Measurements from ENCODE around the gene WRAP73.

WRAP73 gene

DNA sequence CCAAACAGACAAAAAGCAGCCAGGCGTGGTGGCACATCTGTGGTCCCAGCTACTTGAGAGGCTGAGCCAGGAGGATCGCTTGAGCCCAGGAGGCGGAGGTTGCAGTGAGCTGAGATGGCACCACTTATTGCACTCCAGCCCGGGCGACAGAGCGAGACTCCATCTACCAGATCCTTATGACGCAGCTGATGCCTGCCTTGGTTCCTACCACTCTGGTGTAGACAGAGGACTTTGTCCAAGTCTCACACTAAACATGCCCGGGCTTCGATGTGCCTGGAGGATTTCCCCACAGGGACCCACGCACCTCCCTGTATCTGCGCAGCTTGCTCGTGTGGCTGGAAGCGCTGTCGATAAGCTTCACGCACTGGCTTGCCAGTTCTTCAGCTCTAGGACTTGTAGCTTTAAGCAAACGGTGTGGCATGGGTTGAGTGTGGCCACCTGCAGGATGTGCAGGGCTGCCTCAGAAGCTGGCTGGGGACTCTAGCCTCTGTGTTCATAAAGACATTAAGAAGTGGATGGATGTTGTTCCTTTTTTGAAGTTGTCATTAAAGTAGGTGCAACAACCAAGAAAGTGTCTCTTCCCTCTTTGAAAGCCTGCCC lies 20.2 kb downstream of the WRAP73 start:
- H3K27ac ChIP-seq (ENCODE audit: low read length, poor library complexity, severe bottlenecking), result no peak overlapping the region
- H2BK12ac ChIP-seq (ENCODE audit: low read length in 2 of 2), result no peak overlapping the region
- H2BK5ac ChIP-seq (ENCODE audit: low read depth, low read length, poor library complexity, severe bottlenecking), result no peak overlapping the region
- no peak overlapping the region for H3K4me2 ChIP-seq (ENCODE audit: low read length, poor library complexity, severe bottlenecking)
- H3K79me1 ChIP-seq (replicated peaks; ENCODE audit: low read length, poor library complexity, severe bottlenecking), result peaks cover 20% of the 10 kb centered on the region
- peaks cover 69 to 74% of the 10 kb centered on the region in 2 experiments for H3K36me3 ChIP-seq (ENCODE audit: control insufficient read depth in 1 of 2, insufficient read depth in 2 of 2, low read depth in 1 of 2, low read length in 2 of 2)
- H3K14ac ChIP-seq (ENCODE audit: low read length in 2 of 2), result no peak overlapping the region
- H2AFZ ChIP-seq (ENCODE audit: low read depth, low read length), result no peak overlapping the region
- no peak overlapping the region for H3K4ac ChIP-seq (ENCODE audit: low read depth in 1 of 2, low read length in 2 of 2)
- no peak overlapping the region for H3K9ac ChIP-seq (ENCODE audit: low read length)
- no peak for DNase-seq
- H4K8ac ChIP-seq (ENCODE audit: low read length), result no peak overlapping the region
- no peak overlapping the region for H3K23ac ChIP-seq (ENCODE audit: low read length in 2 of 2)
- no peak overlapping the region for H2BK15ac ChIP-seq (ENCODE audit: low read depth, poor library complexity, severe bottlenecking)
- H3K18ac ChIP-seq (ENCODE audit: low read depth in 1 of 2, low read length in 2 of 2), result no peak overlapping the region
- no peaks in the 10 kb centered on the region for H3K27me3 ChIP-seq (ENCODE audit: control insufficient read depth in 1 of 2, insufficient read depth in 1 of 2, low read length in 2 of 2)
- no peaks in the 10 kb centered on the region for H3K4me1 ChIP-seq (ENCODE audit: control insufficient read depth, insufficient read depth, low read depth, low read length)
- WGBS, result 97% methylated on average over 16 of the region's 16 CpGs
- no peak overlapping the region for H2AK5ac ChIP-seq (ENCODE audit: low read length, severe bottlenecking)
- H4K91ac ChIP-seq (ENCODE audit: low read length), result no peak overlapping the region
- no peak overlapping the region for H2BK120ac ChIP-seq (ENCODE audit: low read depth, low read length)
- no peak overlapping the region for H3K4me3 ChIP-seq (ENCODE audit: insufficient read depth in 1 of 2, low read depth in 1 of 2, low read length in 2 of 2)
- no peaks in the 10 kb centered on the region for H3K9me3 ChIP-seq (ENCODE audit: control insufficient read depth, low read length)

DNA sequence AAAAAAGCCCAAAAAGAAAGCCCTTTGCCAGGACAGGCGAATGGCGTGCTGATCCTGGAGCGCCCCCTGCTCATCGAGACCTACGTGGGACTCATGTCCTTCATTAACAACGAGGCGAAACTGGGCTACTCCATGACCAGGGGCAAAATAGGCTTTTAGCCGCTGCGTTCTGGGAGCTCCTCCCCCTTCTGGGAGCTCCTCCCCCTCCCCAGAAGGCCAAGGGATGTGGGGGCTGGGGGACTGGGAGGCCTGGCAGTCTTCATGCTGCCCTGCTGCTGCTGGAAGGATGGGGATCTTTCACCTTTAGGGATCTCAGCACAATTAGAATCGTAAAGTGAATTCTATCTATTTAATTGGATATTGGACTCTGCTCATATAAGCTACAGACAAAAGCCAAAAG lies 21.5 kb downstream of the WRAP73 start:
- no peak overlapping the region for H4K8ac ChIP-seq (ENCODE audit: low read length)
- peaks cover 7% of the 10 kb centered on the region for H3K4me1 ChIP-seq (ENCODE audit: control insufficient read depth, insufficient read depth, low read depth, low read length)
- WGBS, result 88% methylated on average over 10 of the region's 10 CpGs

DNA sequence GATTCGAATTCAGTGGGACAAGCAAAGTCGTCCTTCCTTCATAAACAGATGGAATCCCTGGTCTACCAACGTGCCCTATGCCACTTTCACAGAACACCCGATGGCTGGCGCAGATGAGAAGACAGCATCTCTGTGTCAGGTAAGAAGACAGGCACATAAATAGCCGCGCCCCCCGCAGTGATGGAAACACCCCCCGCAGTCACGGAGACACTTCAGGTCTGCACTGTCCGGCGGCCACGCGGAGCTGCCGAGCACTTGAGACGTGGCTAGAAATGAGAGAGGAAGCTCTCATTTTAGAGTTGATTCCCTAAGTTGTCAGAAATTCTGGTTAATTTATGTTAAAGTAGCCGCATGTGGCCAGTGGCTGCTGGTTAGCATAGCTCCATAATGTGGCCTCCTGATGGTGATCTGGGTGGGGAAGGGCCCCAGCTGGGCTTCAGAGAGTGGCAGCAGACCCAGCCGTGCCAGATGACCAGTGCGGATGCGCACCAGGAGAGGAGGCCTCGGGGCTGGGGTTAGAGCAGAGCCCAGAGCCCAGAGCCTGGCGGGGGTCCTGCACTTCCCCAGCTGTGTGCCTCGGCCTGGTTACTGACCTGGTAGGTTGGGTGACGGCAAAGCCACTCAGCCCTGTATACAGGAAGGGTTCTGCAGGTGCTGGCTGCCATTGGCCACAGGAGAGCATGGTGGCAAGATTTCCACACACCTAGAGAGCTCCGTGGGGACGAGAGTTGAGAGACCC lies 22.2 kb downstream of the WRAP73 start:
- no peak overlapping the region for H3K4me3 ChIP-seq (ENCODE audit: insufficient read depth in 1 of 2, low read depth in 1 of 2, low read length in 2 of 2)
- no peak overlapping the region for H2BK15ac ChIP-seq (ENCODE audit: low read depth, poor library complexity, severe bottlenecking)
- no peak overlapping the region for H3K9ac ChIP-seq (ENCODE audit: low read length)
- H2BK5ac ChIP-seq (ENCODE audit: low read depth, low read length, poor library complexity, severe bottlenecking), result no peak overlapping the region
- peaks cover 35% of the 10 kb centered on the region for H3K79me1 ChIP-seq (replicated peaks; ENCODE audit: low read length, poor library complexity, severe bottlenecking)
- no peak overlapping the region for H3K14ac ChIP-seq (ENCODE audit: low read length in 2 of 2)
- H3K23ac ChIP-seq (ENCODE audit: low read length in 2 of 2), result peak overlapping the region in 1 of 2 experiments; percentile 35
- no peak overlapping the region for H3K27ac ChIP-seq (ENCODE audit: low read length, poor library complexity, severe bottlenecking)
- no peak overlapping the region for H4K8ac ChIP-seq (ENCODE audit: low read length)
- H3K4me1 ChIP-seq (ENCODE audit: control insufficient read depth, insufficient read depth, low read depth, low read length), result peaks cover 11% of the 10 kb centered on the region
- H3K36me3 ChIP-seq (ENCODE audit: control insufficient read depth in 1 of 2, insufficient read depth in 2 of 2, low read depth in 1 of 2, low read length in 2 of 2), result peaks cover 50 to 54% of the 10 kb centered on the region in 2 experiments
- H2BK12ac ChIP-seq (ENCODE audit: low read length in 2 of 2), result no peak overlapping the region
- no peak overlapping the region for H3K4me2 ChIP-seq (ENCODE audit: low read length, poor library complexity, severe bottlenecking)
- no peak overlapping the region for H3K18ac ChIP-seq (ENCODE audit: low read depth in 1 of 2, low read length in 2 of 2)
- H2BK120ac ChIP-seq (ENCODE audit: low read depth, low read length), result no peak overlapping the region
- WGBS, result 96% methylated on average over 26 of the region's 26 CpGs
- H2AFZ ChIP-seq (ENCODE audit: low read depth, low read length), result no peak overlapping the region
- no peaks in the 10 kb centered on the region for H3K27me3 ChIP-seq (ENCODE audit: control insufficient read depth in 1 of 2, insufficient read depth in 1 of 2, low read length in 2 of 2)
- no peak for DNase-seq
- H3K4ac ChIP-seq (ENCODE audit: low read depth in 1 of 2, low read length in 2 of 2), result no peak overlapping the region
- H2AK5ac ChIP-seq (ENCODE audit: low read length, severe bottlenecking), result no peak overlapping the region
- H4K91ac ChIP-seq (ENCODE audit: low read length), result no peak overlapping the region
- no peaks in the 10 kb centered on the region for H3K9me3 ChIP-seq (ENCODE audit: control insufficient read depth, low read length)

More for the DNA sequence above, 21.5 kb downstream of the WRAP73 start:
- Histone ChIP-seq H3K4me3 (ENCODE audit: insufficient read depth in 1 of 2, low read depth in 1 of 2, low read length in 2 of 2) (no peak overlapping the region), H3K14ac (ENCODE audit: low read length in 2 of 2) (no peak overlapping the region), H2BK120ac (ENCODE audit: low read depth, low read length) (no peak overlapping the region), H2AK5ac (ENCODE audit: low read length, severe bottlenecking) (no peak overlapping the region), H3K9me3 (ENCODE audit: control insufficient read depth, low read length) (no peaks in the 10 kb centered on the region), H3K18ac (ENCODE audit: low read depth in 1 of 2, low read length in 2 of 2) (no peak overlapping the region), H2BK5ac (ENCODE audit: low read depth, low read length, poor library complexity, severe bottlenecking) (no peak overlapping the region), H3K4me2 (ENCODE audit: low read length, poor library complexity, severe bottlenecking) (no peak overlapping the region), H3K79me1 (replicated peaks; ENCODE audit: low read length, poor library complexity, severe bottlenecking) (peaks cover 29% of the 10 kb centered on the region), H3K4ac (ENCODE audit: low read depth in 1 of 2, low read length in 2 of 2) (no peak overlapping the region), H3K23ac (ENCODE audit: low read length in 2 of 2) (no peak overlapping the region), H3K9ac (ENCODE audit: low read length) (no peak overlapping the region), H2AFZ (ENCODE audit: low read depth, low read length) (no peak overlapping the region), H3K27ac (ENCODE audit: low read length, poor library complexity, severe bottlenecking) (no peak overlapping the region), H3K27me3 (ENCODE audit: control insufficient read depth in 1 of 2, insufficient read depth in 1 of 2, low read length in 2 of 2) (no peaks in the 10 kb centered on the region), H3K36me3 (ENCODE audit: control insufficient read depth in 1 of 2, insufficient read depth in 2 of 2, low read depth in 1 of 2, low read length in 2 of 2) (peaks cover 57 to 61% of the 10 kb centered on the region in 2 experiments), H4K91ac (ENCODE audit: low read length) (no peak overlapping the region), H2BK12ac (ENCODE audit: low read length in 2 of 2) (no peak overlapping the region), H2BK15ac (ENCODE audit: low read depth, poor library complexity, severe bottlenecking) (no peak overlapping the region)
- no peak for DNase-seq

- Histone ChIP-seq H3K14ac (ENCODE audit: low read length in 2 of 2) (no peak overlapping the region), H2BK5ac (ENCODE audit: low read depth, low read length, poor library complexity, severe bottlenecking) (no peak overlapping the region), H3K4me2 (ENCODE audit: low read length, poor library complexity, severe bottlenecking) (peak overlapping the region; percentile 67), H2AK5ac (ENCODE audit: low read length, severe bottlenecking) (no peak overlapping the region), H3K27ac (ENCODE audit: low read length, poor library complexity, severe bottlenecking) (no peak overlapping the region), H3K18ac (ENCODE audit: low read depth in 1 of 2, low read length in 2 of 2) (no peak overlapping the region), H3K36me3 (ENCODE audit: control insufficient read depth in 1 of 2, insufficient read depth in 2 of 2, low read depth in 1 of 2, low read length in 2 of 2) (peaks cover 40 to 42% of the 10 kb centered on the region in 2 experiments), H3K4me3 (ENCODE audit: insufficient read depth in 1 of 2, low read depth in 1 of 2, low read length in 2 of 2) (peak overlapping the region in 1 of 2 experiments; percentile 89), H3K79me1 (replicated peaks; ENCODE audit: low read length, poor library complexity, severe bottlenecking) (peaks cover 35% of the 10 kb centered on the region), H2AFZ (ENCODE audit: low read depth, low read length) (no peak overlapping the region), H3K4me1 (ENCODE audit: control insufficient read depth, insufficient read depth, low read depth, low read length) (peaks cover 13% of the 10 kb centered on the region), H2BK12ac (ENCODE audit: low read length in 2 of 2) (no peak overlapping the region), H3K4ac (ENCODE audit: low read depth in 1 of 2, low read length in 2 of 2) (no peak overlapping the region), H2BK120ac (ENCODE audit: low read depth, low read length) (no peak overlapping the region), H3K27me3 (ENCODE audit: control insufficient read depth in 1 of 2, insufficient read depth in 1 of 2, low read length in 2 of 2) (no peaks in the 10 kb centered on the region), H4K8ac (ENCODE audit: low read length) (no peak overlapping the region), H3K9ac (ENCODE audit: low read length) (peak overlapping the region; percentile 83), H3K9me3 (ENCODE audit: control insufficient read depth, low read length) (no peaks in the 10 kb centered on the region), H2BK15ac (ENCODE audit: low read depth, poor library complexity, severe bottlenecking) (no peak overlapping the region), H3K23ac (ENCODE audit: low read length in 2 of 2) (no peak overlapping the region), H4K91ac (ENCODE audit: low read length) (no peak overlapping the region)
- DNase-seq, result no peak
- WGBS, result 94% methylated on average over 3 of the region's 4 CpGs
Observed at GRCh38 chr1:3626025-3626424, 23.9 kb downstream of the WRAP73 start.

Measured in mesenchymal stem cell (in vitro differentiated cells and primary cell).